ENCODE data around the gene ANKS6.

- TF ChIP-seq CTCF (IDR thresholded peaks at IDR 0.05; ENCODE audit: borderline replicate concordance, extremely low read depth, low read length, poor library complexity, severe bottlenecking) (no peak), EZH2 (IDR thresholded peaks at IDR 0.05; ENCODE audit: borderline replicate concordance, low read depth, low read length, severe bottlenecking) (no peak)
Observed at GRCh38 chr9:98805506-98806272, 9.3 kb upstream of the ANKS6 start.

Measured in DND-41 (cell line).